A673 (cell line): Measurements from ENCODE around the gene MAB21L4.

ENCODE experiments used
- CTCF ChIP-seq: fragments of 300-800, 200-600 bp; sonication (generic); conservative IDR thresholded peaks from 2 replicates; pipeline ENCODE4 v1.5.1; 2017; ENCODE audit warnings: low read depth, mild to moderate bottlenecking, antibody characterized with exemption, low read length, moderate library complexity, mixed read lengths
- EZH2 ChIP-seq: fragments of 200-600 bp; sonication (generic); IDR thresholded peaks from 2 replicates; pipeline ENCODE4 v1.6.1; 2017; ENCODE audit warnings: borderline replicate concordance, low read depth, mild to moderate bottlenecking, mixed read lengths, antibody characterized with exemption, low read length; ENCODE audit not compliant: poor library complexity, severe bottlenecking

DNA sequence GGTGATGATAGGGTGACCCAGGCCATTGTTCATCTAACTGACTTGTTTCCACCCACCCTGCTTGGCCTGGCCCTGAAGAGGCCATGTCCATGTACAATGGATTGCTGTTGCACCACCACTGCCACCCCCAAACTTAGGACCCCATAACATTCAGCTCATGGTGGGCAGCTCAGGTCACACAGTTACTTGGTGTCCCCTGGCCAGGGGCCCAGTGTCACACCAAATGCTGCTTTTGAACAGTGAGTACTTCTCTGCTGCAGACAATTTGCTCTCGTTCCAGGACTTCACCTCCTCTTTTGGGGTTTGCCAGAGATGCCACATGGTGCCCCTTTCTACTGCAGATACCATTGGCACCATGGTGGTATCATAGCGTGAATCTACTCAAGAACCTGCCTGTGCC lies 11.7 kb downstream of the MAB21L4 start:
- TF ChIP-seq CTCF (no peak), EZH2 (no peak)
